Measurements from ENCODE around the gene COL9A3.

The COL9A3 gene

GRCh38 chr20:62771396-62772102, 45.3 kb upstream of the COL9A3 start:
- no peak for TF ChIP-seq CTCF (IDR thresholded peaks at IDR 0.05; ENCODE audit: low read depth, low read length)
- no peak overlapping the region for H3K4me3 ChIP-seq (ENCODE audit: low read depth, low read length)

- TF ChIP-seq CTCF (IDR thresholded peaks at IDR 0.05; ENCODE audit: low read depth, low read length) = no peak
- H3K4me3 ChIP-seq (ENCODE audit: low read depth, low read length) = no peak overlapping the region
These were observed 44.7 kb upstream of the COL9A3 start for GRCh38 chr20:62772103-62772611.

- no peak for TF ChIP-seq CTCF (IDR thresholded peaks at IDR 0.05; ENCODE audit: low read depth, low read length)
- H3K4me3 ChIP-seq (ENCODE audit: low read depth, low read length) = no peak overlapping the region
These were observed 44.2 kb upstream of the COL9A3 start for GRCh38 chr20:62772619-62772989.

- H3K4me3 ChIP-seq (ENCODE audit: low read depth, low read length) = no peak overlapping the region
- no peak for TF ChIP-seq CTCF (IDR thresholded peaks at IDR 0.05; ENCODE audit: low read depth, low read length)
These were observed 43.6 kb upstream of the COL9A3 start for GRCh38 chr20:62772990-62773844.

GRCh38 chr20:62773845-62774714, 42.8 kb upstream of the COL9A3 start:
- H3K4me3 ChIP-seq (ENCODE audit: low read depth, low read length) = no peak overlapping the region
- no peak for TF ChIP-seq CTCF (IDR thresholded peaks at IDR 0.05; ENCODE audit: low read depth, low read length)

- H3K4me3 ChIP-seq (ENCODE audit: low read depth, low read length) = no peak overlapping the region
- TF ChIP-seq CTCF (IDR thresholded peaks at IDR 0.05; ENCODE audit: low read depth, low read length) = no peak
These were observed 42.1 kb upstream of the COL9A3 start for GRCh38 chr20:62774762-62775161.
